Sigmoid colon (tissue), 7 donors: ENCODE measurements around the gene THBD. TPM values are rescaled to one million over a fixed set of nuclear protein-coding genes. Genes with fewer than 3 reads are reported as not detected.
"Not testable (repeated sequence)": the region's sequence is repeated elsewhere in the genome, so short reads cannot be mapped to it uniquely, and the experiment has no call there.

Experiments used
- DNase-seq: peaks from one replicate; pipeline ENCODE4 v3.0.0-alpha.2; 2019
- H3K27ac ChIP-seq, 4 donors: fragments of 200-600 bp; sonication (generic); one replicate each; pipeline ENCODE4 v1.5.1; 2016 to 2019; ENCODE audit warnings: mild to moderate bottlenecking in 1 of 4
- H3K27me3 ChIP-seq, 3 donors: fragments of 200-600 bp; sonication (generic); one replicate each; pipeline ENCODE4 v1.5.1; 2019; ENCODE audit warnings: mild to moderate bottlenecking in 1 of 3
- H3K36me3 ChIP-seq, 4 donors: fragments of 200-600 bp; sonication (generic); one replicate each; pipeline ENCODE4 v1.5.1; 2016 to 2019
- H3K4me1 ChIP-seq, 4 donors: fragments of 200-600 bp; sonication (generic); one replicate each; pipeline ENCODE4 v1.5.1; 2017 to 2019
- H3K4me3 ChIP-seq, 4 donors: fragments of 200-600 bp; sonication (generic); one replicate each; pipeline ENCODE4 v1.5.1; 2017 to 2019; ENCODE audit warnings: mild to moderate bottlenecking in 2 of 4, moderate library complexity in 1 of 4
- H3K9me3 ChIP-seq, 4 donors: fragments of 200-600 bp in 3 of 4; sonication (generic) in 3 of 4; one replicate each; pipeline versions ENCODE4 v1.5.1 to v1.6.1; 2013 to 2019
- EP300 ChIP-seq, 4 donors: sonication (generic); formaldehyde crosslinking; IDR thresholded peaks; one replicate each; pipeline ENCODE4 v1.6.1; 2017; ENCODE audit warnings: antibody characterized with exemption in 4 of 4
- POLR2A ChIP-seq, 2 donors: fragments of 450-650 bp; IDR thresholded peaks; one replicate each; pipeline ENCODE4 v1.6.1; 2016; ENCODE audit warnings: antibody characterized with exemption in 2 of 2, mild to moderate bottlenecking in 2 of 2, moderate library complexity in 2 of 2
- POLR2AphosphoS5 ChIP-seq, 4 donors: sonication (generic); formaldehyde crosslinking; IDR thresholded peaks; one replicate each; pipeline ENCODE4 v1.6.1; 2017; ENCODE audit warnings: antibody characterized with exemption in 4 of 4
- WGBS, 2 donors: extraction: QIAGEN DNeasy Blood & Tissue Kit; methylation state at CpG; one replicate each; pipeline ENCODE4 v1.1.7; 2013; 5-methylcytosine and 5-hydroxymethylcytosine counted together
- intact Hi-C: fragments of 100-400 bp; cut with DNase I; formaldehyde crosslinking; loops from one replicate; pipeline ENCODE4 v1.15.1; 2023
- polyA plus RNA-seq, 3 donors: library from polyadenylated mRNA; stranded (reverse); fragments of 200-250 nt; gene quantifications; one replicate each; pipeline ENCODE4 v1.2.3, GENCODE V29; 2013
- total RNA-seq, 4 donors: library from RNA; depleted of rRNA; stranded (reverse); fragments of >200 nt; gene quantifications; one replicate each; pipeline ENCODE4 v1.1.0, GENCODE V29; 2016
- TF ChIP-seq, protein P1 (sequence below), 4 experiments: fragments of 450-650 bp in 3 of 4; fragments of 200-600 bp in 1 of 4; IDR thresholded peaks; one replicate each; pipeline ENCODE4 v1.5.1; 2016 to 2019; ENCODE audit warnings: antibody characterized with exemption in 4 of 4, mild to moderate bottlenecking in 3 of 4, moderate library complexity in 2 of 4
- donor health status: healthy with polysubstance abuse.
- donor health status: Bipolar disorder and iron deficiency.
- donor health status: healthy.

The THBD gene
- total and polyA plus RNA-seq, 7 donors, result 1.8 to 26.6 (median 8.6) TPM

DNA sequence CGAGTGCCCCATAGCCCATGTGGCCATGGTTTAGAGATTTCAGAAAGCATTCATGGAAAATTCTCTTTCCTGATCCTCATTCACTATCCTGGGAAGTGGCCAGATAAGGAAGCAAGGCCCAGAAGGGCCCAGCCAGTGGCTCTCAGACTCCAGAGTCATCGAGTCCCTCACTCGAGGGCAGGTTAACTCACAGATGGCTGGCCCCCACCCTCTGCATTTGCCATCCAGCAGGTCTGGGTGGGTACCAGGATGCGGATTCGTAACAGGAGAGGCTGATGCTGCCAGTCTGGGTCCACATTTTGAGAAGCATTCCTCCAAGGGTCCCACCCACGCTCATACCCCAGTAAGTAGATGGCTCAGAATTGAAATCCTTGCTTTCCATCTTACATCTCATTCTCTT lies 18.1 kb downstream of the THBD start:
- DNase-seq, result no peak
- no peaks in the 10 kb centered on the region for H3K36me3 ChIP-seq
- no peak overlapping the region for H3K27ac ChIP-seq
- TF ChIP-seq POLR2AphosphoS5 (IDR thresholded peaks at IDR 0.05), result no peak
- no peak for TF ChIP-seq POLR2A (IDR thresholded peaks at IDR 0.05)
- TF ChIP-seq, protein P1, sequence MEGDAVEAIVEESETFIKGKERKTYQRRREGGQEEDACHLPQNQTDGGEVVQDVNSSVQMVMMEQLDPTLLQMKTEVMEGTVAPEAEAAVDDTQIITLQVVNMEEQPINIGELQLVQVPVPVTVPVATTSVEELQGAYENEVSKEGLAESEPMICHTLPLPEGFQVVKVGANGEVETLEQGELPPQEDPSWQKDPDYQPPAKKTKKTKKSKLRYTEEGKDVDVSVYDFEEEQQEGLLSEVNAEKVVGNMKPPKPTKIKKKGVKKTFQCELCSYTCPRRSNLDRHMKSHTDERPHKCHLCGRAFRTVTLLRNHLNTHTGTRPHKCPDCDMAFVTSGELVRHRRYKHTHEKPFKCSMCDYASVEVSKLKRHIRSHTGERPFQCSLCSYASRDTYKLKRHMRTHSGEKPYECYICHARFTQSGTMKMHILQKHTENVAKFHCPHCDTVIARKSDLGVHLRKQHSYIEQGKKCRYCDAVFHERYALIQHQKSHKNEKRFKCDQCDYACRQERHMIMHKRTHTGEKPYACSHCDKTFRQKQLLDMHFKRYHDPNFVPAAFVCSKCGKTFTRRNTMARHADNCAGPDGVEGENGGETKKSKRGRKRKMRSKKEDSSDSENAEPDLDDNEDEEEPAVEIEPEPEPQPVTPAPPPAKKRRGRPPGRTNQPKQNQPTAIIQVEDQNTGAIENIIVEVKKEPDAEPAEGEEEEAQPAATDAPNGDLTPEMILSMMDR (IDR thresholded peaks at IDR 0.05), result no peak
- TF ChIP-seq EP300 (IDR thresholded peaks at IDR 0.05), result no peak
- WGBS, 2 donors, result 80 to 91% methylated on average over 6 of the region's 6 CpGs
- no peaks in the 10 kb centered on the region for H3K9me3 ChIP-seq
- intact Hi-C loops, result no loop called here
- H3K4me3 ChIP-seq, result no peak overlapping the region
- H3K4me1 ChIP-seq, result no peaks in the 10 kb centered on the region
- H3K27me3 ChIP-seq, result peaks cover 12 to 37% (median 14%) of the 10 kb centered on the region in 3 donors

DNA sequence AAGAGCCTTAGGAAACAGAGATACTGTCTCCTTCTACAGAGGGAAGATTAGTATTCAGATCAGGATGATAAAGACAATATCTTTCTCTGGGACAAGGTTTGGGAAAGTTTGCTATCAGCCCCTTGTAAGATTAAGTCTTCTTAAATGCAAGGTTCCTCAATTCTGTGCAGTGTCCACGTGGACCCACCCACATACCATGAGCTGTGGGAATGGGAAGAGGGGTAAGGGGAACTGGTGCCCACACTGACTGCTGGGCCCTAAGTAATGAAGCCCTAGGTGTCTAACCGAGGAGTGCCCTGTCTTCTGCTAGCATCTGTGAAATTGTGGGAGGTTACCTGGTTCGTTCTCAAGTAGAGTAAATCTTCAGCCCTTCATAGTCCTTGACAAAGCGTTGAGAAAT lies 20.1 kb downstream of the THBD start:
- WGBS, 2 donors, result 59 to 74% methylated on average over 4 of the region's 4 CpGs
- no peak for TF ChIP-seq POLR2A (IDR thresholded peaks at IDR 0.05)
- TF ChIP-seq, protein P1 (IDR thresholded peaks at IDR 0.05), result no peak
- TF ChIP-seq POLR2AphosphoS5 (IDR thresholded peaks at IDR 0.05), result no peak
- no peak for TF ChIP-seq EP300 (IDR thresholded peaks at IDR 0.05)
- H3K27me3 ChIP-seq, result peaks cover 3 to 17% (median 4%) of the 10 kb centered on the region in 3 donors
- H3K4me1 ChIP-seq, result no peaks in the 10 kb centered on the region
- no peak for DNase-seq
- no peaks in the 10 kb centered on the region for H3K9me3 ChIP-seq
- H3K36me3 ChIP-seq, result no peaks in the 10 kb centered on the region
- no peak overlapping the region for H3K27ac ChIP-seq
- H3K4me3 ChIP-seq, result no peak overlapping the region
- intact Hi-C loops, result no loop called here

DNA sequence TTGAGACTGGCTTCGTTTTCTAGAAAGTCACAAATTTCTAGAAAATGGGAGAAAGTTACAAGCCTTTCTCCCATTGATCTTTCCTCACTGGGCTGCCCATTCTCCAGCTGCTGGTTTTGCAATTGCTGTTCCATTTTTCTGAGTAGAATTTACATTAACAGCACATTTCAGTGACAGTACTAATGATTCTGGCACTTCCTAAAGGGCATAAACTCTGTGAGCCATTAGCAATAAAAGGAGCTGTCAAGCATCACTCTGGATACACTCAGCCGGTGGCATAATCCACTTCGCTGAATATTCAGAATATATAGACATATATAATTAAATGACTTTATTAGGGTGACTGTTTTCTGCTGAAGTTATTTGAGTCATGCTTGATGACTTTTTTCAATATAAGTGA lies 21.1 kb downstream of the THBD start:
- peaks cover 3 to 8% (median 4%) of the 10 kb centered on the region in 3 donors for H3K27me3 ChIP-seq
- TF ChIP-seq POLR2A (IDR thresholded peaks at IDR 0.05) (no peak), POLR2AphosphoS5 (IDR thresholded peaks at IDR 0.05) (peak in 1 of 4 donors; percentile 6)
- H3K36me3 ChIP-seq, result no peaks in the 10 kb centered on the region
- DNase-seq, result no peak
- H3K4me3 ChIP-seq, result no peak overlapping the region
- H3K27ac ChIP-seq, result no peak overlapping the region
- H3K4me1 ChIP-seq, result no peaks in the 10 kb centered on the region
- 56 to 79% methylated on average over 3 of the region's 3 CpGs for WGBS, 2 donors
- no peaks in the 10 kb centered on the region for H3K9me3 ChIP-seq
- intact Hi-C loops, result no loop called here

DNA sequence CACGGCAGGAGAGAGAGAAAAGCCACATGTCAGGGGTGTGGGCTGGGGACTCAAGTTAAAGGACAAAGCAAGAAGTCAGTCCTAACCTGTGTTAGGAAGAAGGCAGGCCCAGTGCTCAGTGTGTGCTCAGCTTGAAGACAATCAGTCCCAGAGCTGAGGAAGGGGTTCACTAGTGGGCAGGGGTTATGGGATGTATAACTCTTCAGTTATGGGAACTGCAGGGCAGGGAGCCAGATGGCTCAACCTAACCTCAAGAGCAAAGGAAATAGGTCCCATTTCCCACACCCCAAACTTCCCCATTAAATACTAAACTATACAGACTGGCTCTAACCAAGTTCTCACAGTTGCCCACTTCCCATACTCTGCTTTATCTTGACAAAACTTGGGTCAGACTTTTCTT lies 21.8 kb downstream of the THBD start:
- Histone ChIP-seq H3K4me1 (no peaks in the 10 kb centered on the region), H3K4me3 (no peak overlapping the region), H3K27ac (no peak overlapping the region), H3K27me3 (peaks cover 3 to 4% (median 3%) of the 10 kb centered on the region in 3 donors), H3K9me3 (no peaks in the 10 kb centered on the region), H3K36me3 (no peaks in the 10 kb centered on the region)
- intact Hi-C loops, result no loop called here
- WGBS, 2 donors, result 62 to 63% methylated on average over 1 of the region's 1 CpG
- no peak for DNase-seq
- TF ChIP-seq POLR2AphosphoS5 (IDR thresholded peaks at IDR 0.05), result no peak
- no peak for TF ChIP-seq POLR2A (IDR thresholded peaks at IDR 0.05)
- TF ChIP-seq, protein P1 (IDR thresholded peaks at IDR 0.05), result no peak
- no peak for TF ChIP-seq EP300 (IDR thresholded peaks at IDR 0.05)

DNA sequence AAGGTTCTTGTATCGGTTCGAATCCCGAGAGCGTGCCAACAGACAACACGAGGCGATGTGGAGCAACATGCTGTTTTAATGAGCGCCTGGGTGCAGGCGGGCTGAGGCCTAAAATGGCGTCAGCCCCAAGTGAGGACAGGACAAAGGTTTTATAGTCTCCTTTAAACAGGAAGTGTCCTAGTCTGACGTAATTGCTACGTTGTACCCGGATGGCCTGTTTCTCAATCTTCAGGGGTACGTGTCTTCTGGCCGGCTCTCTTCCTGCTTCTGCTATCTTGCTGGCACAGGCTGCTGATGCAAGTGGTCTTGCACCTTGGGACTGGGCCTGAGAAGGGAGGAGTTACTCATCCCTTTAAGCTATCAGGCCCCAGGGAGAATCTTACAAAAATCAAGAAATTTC lies 24.0 kb downstream of the THBD start:
- H3K4me1 ChIP-seq, H3K27me3 ChIP-seq, H3K4me3 ChIP-seq, intact Hi-C loops, H3K27ac ChIP-seq, DNase-seq, H3K36me3 ChIP-seq, H3K9me3 ChIP-seq: not testable (repeated sequence)
- WGBS, 2 donors, result 81 to 86% methylated on average over 14 of the region's 14 CpGs

DNA sequence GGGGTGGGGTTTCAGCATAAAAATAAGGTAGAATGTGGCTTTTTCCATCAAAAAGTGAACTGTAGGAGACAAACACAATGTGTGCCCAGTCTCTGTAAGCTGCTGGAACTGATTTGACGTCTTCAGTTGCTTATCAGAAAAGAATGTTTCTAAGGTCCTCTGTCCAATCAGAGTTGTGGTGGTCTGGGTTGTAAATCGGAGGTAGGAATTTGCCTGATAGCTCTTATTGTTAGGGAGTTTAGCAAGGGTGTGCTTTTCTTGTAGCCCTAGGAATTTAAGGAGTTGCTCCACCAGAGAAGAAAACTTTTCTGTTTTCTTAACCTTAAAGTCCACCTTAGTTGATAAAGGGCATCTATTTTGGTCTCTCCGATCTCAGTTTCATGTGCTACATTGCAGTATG lies 24.8 kb downstream of the THBD start:
- no peaks in the 10 kb centered on the region for H3K9me3 ChIP-seq
- peaks cover 0 to 4% (median 3%) of the 10 kb centered on the region in 3 donors for H3K27me3 ChIP-seq
- 51 to 77% methylated on average over 3 of the region's 3 CpGs for WGBS, 2 donors
- no peaks in the 10 kb centered on the region for H3K36me3 ChIP-seq
- TF ChIP-seq EP300 (IDR thresholded peaks at IDR 0.05) (no peak), POLR2AphosphoS5 (IDR thresholded peaks at IDR 0.05) (no peak), POLR2A (IDR thresholded peaks at IDR 0.05) (no peak)
- TF ChIP-seq, protein P1 (IDR thresholded peaks at IDR 0.05), result no peak
- no peaks in the 10 kb centered on the region for H3K4me1 ChIP-seq
- H3K4me3 ChIP-seq, result no peak overlapping the region
- no peak overlapping the region for H3K27ac ChIP-seq
- intact Hi-C loops, result no loop called here
- no peak for DNase-seq
